Mesendoderm (in vitro differentiated cells): Measurements from ENCODE around the gene RPS6KA2.
"Not testable (repeated sequence)": the region's sequence is repeated elsewhere in the genome, so short reads cannot be mapped to it uniquely, and the experiment has no call there.

Experiments used
- DNase-seq: peaks from one replicate; pipeline ENCODE4 v3.0.0; 2013
- H2AK5ac ChIP-seq: 2 replicates; pipeline ENCODE4 v1.6.1; 2013; ENCODE audit warnings: low read length, inconsistent platforms
- H2BK120ac ChIP-seq: 2 replicates; pipeline ENCODE4 v1.6.1; 2013; ENCODE audit warnings: low read depth, mild to moderate bottlenecking, low read length, moderate library complexity, mixed read lengths
- H2BK15ac ChIP-seq: replicated peaks from 2 replicates; pipeline ENCODE4 v1.6.1; 2013; ENCODE audit warnings: low read depth, mild to moderate bottlenecking, moderate library complexity
- H2BK5ac ChIP-seq: 2 replicates; pipeline ENCODE4 v1.6.1; 2013; ENCODE audit warnings: low read length, inconsistent platforms
- H3K18ac ChIP-seq: 2 replicates; pipeline ENCODE4 v1.6.1; 2013; ENCODE audit warnings: mild to moderate bottlenecking, low read length, mixed read lengths
- H3K23ac ChIP-seq: one replicate; pipeline ENCODE4 v1.6.1; 2013; ENCODE audit warnings: low read length
- H3K27ac ChIP-seq: 2 replicates; pipeline ENCODE4 v1.5.1; 2013; ENCODE audit warnings: low read depth, mild to moderate bottlenecking, inconsistent platforms, low read length, moderate library complexity
- H3K27me3 ChIP-seq: 2 replicates; pipeline ENCODE4 v1.6.1; 2013; ENCODE audit warnings: low read length, control low read depth, mild to moderate bottlenecking, inconsistent platforms; ENCODE audit not compliant: insufficient read depth, poor library complexity
- H3K36me3 ChIP-seq: 2 replicates; pipeline ENCODE4 v1.6.1; 2013; ENCODE audit warnings: low read length, inconsistent platforms; ENCODE audit not compliant: control insufficient read depth, insufficient read depth
- H3K4ac ChIP-seq: one replicate; pipeline ENCODE4 v1.6.1; 2013; ENCODE audit warnings: low read depth, mild to moderate bottlenecking, low read length, moderate library complexity
- H3K4me1 ChIP-seq: 2 replicates; pipeline ENCODE4 v1.6.1; 2013; ENCODE audit warnings: low read depth, low read length, inconsistent platforms; ENCODE audit not compliant: control insufficient read depth
- H3K4me2 ChIP-seq: 2 replicates; pipeline ENCODE4 v1.6.1; 2013; ENCODE audit warnings: low read length
- H3K4me3 ChIP-seq: 2 replicates; pipeline ENCODE4 v1.5.1; 2013; ENCODE audit warnings: mild to moderate bottlenecking, low read length
- H3K56ac ChIP-seq: one replicate; pipeline ENCODE4 v1.6.1; 2013; ENCODE audit warnings: low read length
- H3K79me1 ChIP-seq: 2 replicates; pipeline ENCODE4 v1.6.1; 2013; ENCODE audit warnings: low read length, inconsistent platforms
- H3K79me2 ChIP-seq: 2 replicates; pipeline ENCODE4 v1.6.1; 2013; ENCODE audit warnings: mild to moderate bottlenecking, low read length; ENCODE audit not compliant: control insufficient read depth, insufficient read depth
- H3K9ac ChIP-seq: 2 replicates; pipeline ENCODE4 v1.6.1; 2013; ENCODE audit warnings: low read length, inconsistent platforms
- H4K5ac ChIP-seq: one replicate; pipeline ENCODE4 v1.6.1; 2013; ENCODE audit warnings: low read length
- H4K8ac ChIP-seq: one replicate; pipeline ENCODE4 v1.6.1; 2013; ENCODE audit warnings: low read depth, mild to moderate bottlenecking, control low read depth, low read length, moderate library complexity
- WGBS: extraction: QIAGEN DNeasy Blood & Tissue Kit; methylation state at CpG from one replicate; pipeline ENCODE4 v1.1.7; 2013; ENCODE audit warnings: low lambda C conversion rate, missing lambda C conversion rate; ENCODE audit not compliant: insufficient coverage; ENCODE audit errors: extremely low coverage; 5-methylcytosine and 5-hydroxymethylcytosine counted together

Gene RPS6KA2

DNA sequence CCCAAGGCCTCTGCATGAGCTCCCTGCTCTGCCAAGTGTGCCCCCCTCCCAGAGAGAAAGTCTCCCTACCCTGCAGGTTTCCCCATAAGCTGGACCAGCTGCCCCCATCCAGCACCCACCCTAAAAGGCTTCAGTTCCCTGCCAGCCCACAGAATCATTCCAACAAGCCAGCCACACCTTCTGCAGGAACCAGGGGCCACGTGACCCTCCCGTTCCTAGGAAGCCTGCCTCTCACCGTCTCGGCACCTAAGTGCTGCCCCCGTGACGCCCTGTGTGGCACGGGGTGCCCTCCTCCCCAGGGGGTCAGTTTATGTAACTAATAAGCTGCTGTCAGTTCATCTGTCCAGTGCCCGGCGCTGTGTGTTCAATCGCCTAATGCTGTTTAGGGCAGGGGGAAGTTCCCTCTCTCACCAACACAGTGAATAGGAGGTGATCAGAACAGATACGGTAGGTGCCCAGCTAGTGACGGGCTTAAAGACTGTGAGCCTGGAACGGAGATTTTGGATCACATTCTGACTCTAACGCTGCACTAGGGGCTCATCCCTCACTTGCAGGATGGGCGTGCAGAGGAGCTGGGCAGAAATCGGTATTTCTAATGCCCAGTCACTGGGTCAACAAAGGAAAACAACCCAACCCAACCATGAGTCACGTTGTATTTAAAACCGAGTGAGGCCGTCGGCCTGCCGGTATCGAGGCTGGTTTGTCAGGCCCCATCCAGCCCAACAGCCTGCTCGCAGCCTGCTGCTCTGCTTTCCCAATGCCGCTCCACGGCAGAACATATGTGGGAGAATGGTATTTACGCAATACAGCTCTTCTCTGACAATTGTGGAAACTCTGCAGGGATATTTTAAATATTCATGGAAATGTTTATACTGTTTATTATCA is 96.6 kb downstream of the RPS6KA2 start:
- no peak overlapping the region for H4K8ac ChIP-seq
- no peaks in the 10 kb centered on the region for H3K36me3 ChIP-seq
- H3K9ac ChIP-seq, result no peak overlapping the region
- H3K79me1 ChIP-seq, result no peaks in the 10 kb centered on the region
- WGBS, result no CpG with 5 or more reads among the region's 26 CpGs
- no peak overlapping the region for H3K27ac ChIP-seq
- H2AK5ac ChIP-seq, result no peak overlapping the region
- H2BK120ac ChIP-seq, result no peak overlapping the region
- no peak overlapping the region for H2BK5ac ChIP-seq
- no peak overlapping the region for H3K18ac ChIP-seq
- no peak overlapping the region for H3K56ac ChIP-seq
- H3K4me1 ChIP-seq, result no peaks in the 10 kb centered on the region
- no peak for DNase-seq
- H3K23ac ChIP-seq, result no peak overlapping the region
- no peaks in the 10 kb centered on the region for H3K27me3 ChIP-seq
- no peaks in the 10 kb centered on the region for H3K79me2 ChIP-seq
- no peak overlapping the region for H3K4me2 ChIP-seq
- no peak overlapping the region for H3K4ac ChIP-seq
- no peak overlapping the region for H2BK15ac ChIP-seq
- H4K5ac ChIP-seq, result no peak overlapping the region
- H3K4me3 ChIP-seq, result no peak overlapping the region

DNA sequence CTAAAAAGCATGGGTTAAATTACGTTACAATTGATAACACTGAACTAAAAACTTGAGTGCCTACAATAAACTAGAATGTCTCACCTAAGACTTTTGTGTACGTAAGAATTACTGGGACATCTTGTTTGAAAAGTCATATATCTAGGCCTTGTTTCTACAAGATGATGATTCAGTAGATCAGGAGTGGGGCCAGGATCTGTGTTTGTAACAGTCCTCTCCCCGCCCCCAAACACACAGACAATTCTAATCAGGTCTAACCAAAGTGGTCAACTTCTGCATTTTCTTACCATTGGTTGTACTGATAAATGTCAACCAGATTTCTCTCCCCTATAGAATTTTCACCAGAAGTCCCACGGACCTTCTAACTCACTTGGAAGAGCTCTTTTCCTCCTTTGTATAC is 97.5 kb downstream of the RPS6KA2 start:
- Histone ChIP-seq H2BK5ac (no peak overlapping the region), H4K5ac (no peak overlapping the region), H3K79me1 (no peaks in the 10 kb centered on the region), H3K23ac (no peak overlapping the region), H3K4me1 (no peaks in the 10 kb centered on the region), H3K4me2 (no peak overlapping the region), H3K9ac (no peak overlapping the region), H2AK5ac (no peak overlapping the region), H4K8ac (no peak overlapping the region), H2BK120ac (no peak overlapping the region), H3K27me3 (no peaks in the 10 kb centered on the region), H2BK15ac (no peak overlapping the region), H3K27ac (no peak overlapping the region), H3K36me3 (no peaks in the 10 kb centered on the region), H3K4ac (no peak overlapping the region), H3K56ac (no peak overlapping the region), H3K79me2 (no peaks in the 10 kb centered on the region), H3K4me3 (no peak overlapping the region), H3K18ac (no peak overlapping the region)
- no CpG with 5 or more reads among the region's 4 CpGs for WGBS
- DNase-seq, result no peak

DNA sequence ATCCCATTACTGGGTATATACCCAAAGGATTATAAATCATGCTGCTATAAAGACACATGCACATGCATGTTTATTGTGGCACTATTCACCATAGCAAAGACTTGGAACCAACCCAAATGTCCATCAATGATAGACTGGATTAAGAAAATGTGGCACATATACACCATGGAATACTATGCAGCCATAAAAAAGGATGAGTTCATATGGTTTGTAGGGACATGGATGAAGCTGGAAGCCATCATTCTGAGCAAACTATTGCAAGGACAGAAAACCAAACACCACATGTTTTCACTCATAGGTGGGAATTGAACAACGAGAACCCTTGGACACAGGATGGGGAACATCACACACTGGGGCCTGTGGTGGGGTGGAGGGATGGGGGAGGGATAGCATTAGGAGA is 98.0 kb downstream of the RPS6KA2 start:
- not testable (repeated sequence) for H3K79me2 ChIP-seq, H3K18ac ChIP-seq, H3K4me1 ChIP-seq, H2AK5ac ChIP-seq, H4K5ac ChIP-seq, H3K36me3 ChIP-seq, H3K4me3 ChIP-seq, H4K8ac ChIP-seq, H2BK120ac ChIP-seq, H2BK5ac ChIP-seq, H3K23ac ChIP-seq, H2BK15ac ChIP-seq, H3K27me3 ChIP-seq, H3K79me1 ChIP-seq, H3K9ac ChIP-seq, H3K27ac ChIP-seq, H3K4me2 ChIP-seq, H3K56ac ChIP-seq, H3K4ac ChIP-seq, DNase-seq
- no CpG with 5 or more reads among the region's 1 CpG for WGBS

DNA sequence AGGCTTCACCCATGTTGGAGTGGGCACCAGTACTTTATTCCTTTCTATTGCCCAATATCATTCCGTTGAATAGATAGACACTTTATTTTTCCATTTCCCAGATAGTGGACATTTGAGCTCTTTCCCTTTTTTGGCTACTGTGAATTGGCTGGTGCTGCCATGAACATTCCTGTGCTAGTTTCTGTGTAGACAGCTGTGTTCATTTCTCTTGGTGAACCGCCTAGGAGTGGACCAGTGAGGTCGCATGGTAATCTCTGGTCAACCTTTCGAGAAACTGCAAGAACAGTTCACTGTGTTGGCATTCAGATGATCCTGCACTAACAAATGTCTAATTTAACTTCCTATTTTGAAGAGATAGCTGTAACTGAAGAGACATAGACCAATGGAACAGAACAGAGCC is 99.2 kb downstream of the RPS6KA2 start:
- WGBS, result no CpG with 5 or more reads among the region's 4 CpGs
- Histone ChIP-seq H3K27me3 (no peaks in the 10 kb centered on the region), H2AK5ac (no peak overlapping the region), H3K18ac (no peak overlapping the region), H2BK120ac (no peak overlapping the region), H3K4me3 (no peak overlapping the region), H3K4ac (no peak overlapping the region), H3K56ac (no peak overlapping the region), H3K4me1 (no peaks in the 10 kb centered on the region), H3K27ac (no peak overlapping the region), H3K36me3 (no peaks in the 10 kb centered on the region), H3K79me2 (no peaks in the 10 kb centered on the region), H3K79me1 (no peaks in the 10 kb centered on the region), H3K4me2 (no peak overlapping the region), H2BK15ac (no peak overlapping the region), H4K5ac (no peak overlapping the region), H3K9ac (no peak overlapping the region), H3K23ac (no peak overlapping the region), H4K8ac (no peak overlapping the region), H2BK5ac (no peak overlapping the region)
- DNase-seq, result no peak

DNA sequence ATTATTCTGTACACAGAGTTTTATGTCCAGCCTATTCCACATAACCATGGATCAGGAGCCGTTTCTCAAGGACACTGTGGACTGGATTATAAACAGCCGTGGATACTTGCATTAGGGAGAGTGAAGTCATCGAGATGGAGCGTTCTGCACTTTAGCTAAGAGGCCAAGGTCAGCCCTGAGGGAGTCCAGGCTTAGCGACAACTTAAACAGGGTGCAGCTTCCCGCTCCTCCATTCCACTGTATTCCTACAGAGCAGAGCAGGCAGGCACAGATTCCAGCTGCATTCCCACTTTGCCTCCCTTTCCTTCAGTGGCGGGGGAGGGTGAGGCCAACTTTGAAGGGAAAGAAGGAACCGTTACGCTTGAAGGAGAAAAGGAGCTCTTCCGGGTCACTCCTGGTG is 100.1 kb downstream of the RPS6KA2 start:
- H3K4me1 ChIP-seq, result no peaks in the 10 kb centered on the region
- no peak overlapping the region for H2BK15ac ChIP-seq
- H3K4me2 ChIP-seq, result no peak overlapping the region
- H3K27me3 ChIP-seq, result no peaks in the 10 kb centered on the region
- H3K79me1 ChIP-seq, result no peaks in the 10 kb centered on the region
- no peak overlapping the region for H3K23ac ChIP-seq
- no peak overlapping the region for H3K4me3 ChIP-seq
- H3K79me2 ChIP-seq, result no peaks in the 10 kb centered on the region
- H2AK5ac ChIP-seq, result no peak overlapping the region
- no peak overlapping the region for H2BK120ac ChIP-seq
- no peaks in the 10 kb centered on the region for H3K36me3 ChIP-seq
- H3K18ac ChIP-seq, result no peak overlapping the region
- no peak overlapping the region for H4K5ac ChIP-seq
- H2BK5ac ChIP-seq, result no peak overlapping the region
- H4K8ac ChIP-seq, result no peak overlapping the region
- DNase-seq, result no peak
- no peak overlapping the region for H3K9ac ChIP-seq
- no CpG with 5 or more reads among the region's 10 CpGs for WGBS
- no peak overlapping the region for H3K4ac ChIP-seq
- H3K27ac ChIP-seq, result no peak overlapping the region
- no peak overlapping the region for H3K56ac ChIP-seq

DNA sequence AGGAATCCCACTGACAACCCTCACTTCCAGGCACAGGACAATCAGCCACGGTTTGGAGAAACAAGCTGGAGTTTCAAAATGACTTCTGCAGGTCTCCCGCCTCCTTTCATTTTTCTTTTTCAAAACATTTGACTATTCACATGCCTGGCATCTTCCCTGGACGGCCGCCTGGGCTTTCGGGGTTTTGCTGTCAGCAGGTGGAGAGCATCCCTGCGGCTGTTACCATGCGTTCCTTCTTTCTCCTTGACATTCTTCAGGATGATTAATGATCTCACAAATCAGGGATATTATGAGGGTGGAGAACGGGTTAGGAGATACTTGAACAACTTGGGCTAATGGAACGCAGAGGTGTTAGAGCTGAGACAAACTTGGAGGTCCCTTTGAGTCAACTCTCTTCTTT is 101.5 kb downstream of the RPS6KA2 start:
- no CpG with 5 or more reads among the region's 9 CpGs for WGBS
- H4K8ac ChIP-seq, result no peak overlapping the region

More for the DNA sequence above, 101.5 kb downstream of the RPS6KA2 start:
- Histone ChIP-seq H2BK120ac (no peak overlapping the region), H3K56ac (no peak overlapping the region), H2BK15ac (no peak overlapping the region), H3K4me2 (no peak overlapping the region), H3K27ac (no peak overlapping the region), H3K18ac (no peak overlapping the region), H3K36me3 (no peaks in the 10 kb centered on the region), H3K9ac (no peak overlapping the region), H4K5ac (no peak overlapping the region), H3K4me3 (no peak overlapping the region), H2AK5ac (no peak overlapping the region), H2BK5ac (no peak overlapping the region), H3K23ac (no peak overlapping the region), H3K4ac (no peak overlapping the region), H3K4me1 (no peaks in the 10 kb centered on the region), H3K27me3 (no peaks in the 10 kb centered on the region), H3K79me1 (no peaks in the 10 kb centered on the region), H3K79me2 (no peaks in the 10 kb centered on the region)
- DNase-seq, result no peak
